Measurements from ENCODE around the gene FCHO2.

DNA sequence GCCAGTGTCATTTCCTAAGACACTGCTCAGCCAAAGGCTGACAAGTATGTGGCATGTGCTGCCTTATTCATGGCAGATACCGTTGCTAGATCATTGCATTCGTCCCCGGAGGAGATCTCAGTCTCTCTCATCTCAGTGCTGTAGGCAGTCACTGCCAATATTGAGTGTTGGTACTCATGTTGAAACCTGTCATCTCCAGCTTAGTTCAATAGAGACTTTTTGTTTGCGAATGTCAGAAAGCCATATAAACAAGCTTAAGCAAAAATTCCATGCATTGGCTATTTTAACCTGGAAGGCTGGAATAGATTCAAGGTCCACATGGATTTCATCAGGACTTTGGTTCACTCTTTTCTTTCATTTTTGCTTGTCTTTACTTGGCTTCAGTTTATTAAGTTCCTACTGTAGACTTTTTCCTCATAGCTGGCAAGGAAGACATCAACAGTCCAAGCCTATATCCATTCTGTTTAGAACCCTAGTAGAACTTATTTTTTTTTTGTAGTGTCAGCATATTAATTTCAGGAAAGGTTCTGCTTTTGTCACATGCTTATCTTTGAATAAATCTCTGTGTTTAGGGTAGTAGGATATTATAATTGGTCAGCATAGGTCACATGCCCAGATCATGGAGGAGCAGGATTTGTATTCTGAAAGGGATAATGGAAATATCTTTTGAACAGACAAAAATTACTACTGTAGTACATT lies 66.8 kb downstream of the FCHO2 start:
- TF ChIP-seq, protein P1, sequence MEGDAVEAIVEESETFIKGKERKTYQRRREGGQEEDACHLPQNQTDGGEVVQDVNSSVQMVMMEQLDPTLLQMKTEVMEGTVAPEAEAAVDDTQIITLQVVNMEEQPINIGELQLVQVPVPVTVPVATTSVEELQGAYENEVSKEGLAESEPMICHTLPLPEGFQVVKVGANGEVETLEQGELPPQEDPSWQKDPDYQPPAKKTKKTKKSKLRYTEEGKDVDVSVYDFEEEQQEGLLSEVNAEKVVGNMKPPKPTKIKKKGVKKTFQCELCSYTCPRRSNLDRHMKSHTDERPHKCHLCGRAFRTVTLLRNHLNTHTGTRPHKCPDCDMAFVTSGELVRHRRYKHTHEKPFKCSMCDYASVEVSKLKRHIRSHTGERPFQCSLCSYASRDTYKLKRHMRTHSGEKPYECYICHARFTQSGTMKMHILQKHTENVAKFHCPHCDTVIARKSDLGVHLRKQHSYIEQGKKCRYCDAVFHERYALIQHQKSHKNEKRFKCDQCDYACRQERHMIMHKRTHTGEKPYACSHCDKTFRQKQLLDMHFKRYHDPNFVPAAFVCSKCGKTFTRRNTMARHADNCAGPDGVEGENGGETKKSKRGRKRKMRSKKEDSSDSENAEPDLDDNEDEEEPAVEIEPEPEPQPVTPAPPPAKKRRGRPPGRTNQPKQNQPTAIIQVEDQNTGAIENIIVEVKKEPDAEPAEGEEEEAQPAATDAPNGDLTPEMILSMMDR (conservative IDR thresholded peaks at IDR 0.05), result no peak
- no peak for TF ChIP-seq ZFX (IDR thresholded peaks at IDR 0.05)

Data from C4-2B (cell line).